Frontal cortex (tissue), 4 donors: ENCODE data around the gene BCORL1. TPM values are rescaled to one million over a fixed set of nuclear protein-coding genes. Genes with fewer than 3 reads are reported as not detected.

ENCODE experiments used
- DNase-seq, 2 donors: peaks; one replicate each; pipeline ENCODE4 v3.0.0; 2012; ENCODE audit warnings: low spot score in 2 of 2
- FAIRE-seq: peaks from 2 replicates; lab custom pipeline; 2012; peaks lifted over from hg19 to GRCh38; lab: Jason Lieb, UNC
- total RNA-seq: library from RNA; depleted of rRNA; stranded (reverse); fragments of >200 nt; gene quantifications from one replicate; pipeline ENCODE4 v1.2.3, GENCODE V29; 2014
- donor health status: control.
- donor health status: control.
- donor health status: control.

BCORL1 gene
- total RNA-seq, 1 donor from 2014 or later, result 2.0 TPM

DNA sequence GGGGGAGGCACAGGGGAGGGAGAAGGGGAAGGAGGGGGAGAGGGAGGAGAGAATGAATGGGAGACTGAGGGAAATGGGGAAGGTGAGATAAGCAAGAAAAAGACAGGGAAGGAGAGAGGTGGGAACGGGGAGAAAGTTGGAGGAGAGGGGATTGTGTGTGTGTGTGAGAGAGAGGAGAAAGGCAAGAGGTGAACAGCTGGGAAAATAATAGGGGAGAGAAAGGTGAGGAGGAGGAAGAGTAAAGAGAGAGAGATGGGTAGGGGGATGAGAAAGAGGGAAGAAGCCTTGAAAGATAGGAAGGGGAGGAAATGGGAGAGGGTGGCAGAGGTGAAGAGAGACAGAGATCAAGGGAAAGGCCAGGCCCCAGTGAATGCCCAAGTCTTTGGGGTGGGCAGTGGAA is 20.1 kb downstream of the BCORL1 start:
- DNase-seq, result no peak
- no peak for FAIRE-seq

DNA sequence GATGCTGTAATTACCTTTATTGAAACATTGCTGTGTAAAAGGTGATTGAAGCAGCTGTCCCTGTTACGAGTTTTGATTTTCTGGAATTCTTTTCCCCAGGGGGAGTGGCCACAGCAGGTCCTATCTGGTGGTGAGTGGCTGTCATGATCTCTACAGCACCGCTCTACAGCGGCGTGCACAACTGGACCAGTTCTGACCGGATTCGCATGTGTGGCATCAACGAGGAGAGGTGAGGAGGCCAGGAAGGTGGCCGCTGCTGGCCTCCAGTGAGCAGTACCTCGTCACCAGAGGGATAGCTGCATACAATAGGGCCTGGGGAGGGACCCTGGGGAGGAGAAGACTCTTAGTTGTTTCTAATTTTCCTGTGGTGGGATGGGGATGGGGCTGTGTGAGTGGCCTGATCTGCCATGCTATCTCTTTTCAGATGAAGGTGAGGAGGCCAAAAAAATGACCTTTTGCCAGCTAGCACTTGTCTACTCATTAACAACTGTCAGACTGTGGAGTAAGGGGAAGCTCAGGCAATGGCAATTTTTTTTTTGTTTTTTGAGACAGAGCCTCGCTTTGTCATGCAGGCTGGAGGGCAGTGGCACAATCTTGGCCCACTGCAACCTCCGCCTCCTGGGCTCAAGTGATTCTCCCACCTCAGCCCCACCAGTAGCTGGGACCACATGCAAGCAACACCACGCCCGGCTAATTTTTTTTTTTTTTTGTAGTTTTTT is 22.8 kb downstream of the BCORL1 start:
- no peak for FAIRE-seq
- no peak for DNase-seq

DNA sequence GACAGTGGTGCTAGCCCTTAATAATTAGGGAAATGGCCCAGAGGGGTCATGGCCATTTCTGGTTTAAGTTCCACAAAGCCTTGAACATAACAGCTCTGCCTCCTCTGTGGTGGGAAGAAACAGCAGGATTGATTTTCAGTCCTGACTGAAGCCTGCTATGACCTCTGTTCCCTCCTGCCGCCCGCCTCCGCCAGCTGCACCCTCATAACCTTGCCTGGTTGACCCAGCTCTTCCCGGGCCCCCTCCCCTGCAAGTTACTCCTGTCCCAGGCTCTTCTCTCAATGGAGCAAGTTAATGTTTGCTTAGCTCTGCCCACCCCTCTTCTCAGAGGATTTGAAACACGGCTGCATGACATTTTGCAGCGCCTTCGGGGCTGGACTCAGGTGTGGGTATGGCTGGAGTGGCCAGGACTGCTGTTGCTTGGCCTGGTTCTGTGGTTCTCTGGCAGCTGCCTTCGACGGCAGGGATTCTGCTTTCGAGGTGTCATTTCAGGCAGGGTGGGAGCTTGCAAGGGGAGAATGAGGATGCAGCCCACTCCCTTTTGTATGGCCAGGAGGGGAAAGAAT is 27.3 kb downstream of the BCORL1 start:
- no peak for DNase-seq
- FAIRE-seq, result no peak

DNA sequence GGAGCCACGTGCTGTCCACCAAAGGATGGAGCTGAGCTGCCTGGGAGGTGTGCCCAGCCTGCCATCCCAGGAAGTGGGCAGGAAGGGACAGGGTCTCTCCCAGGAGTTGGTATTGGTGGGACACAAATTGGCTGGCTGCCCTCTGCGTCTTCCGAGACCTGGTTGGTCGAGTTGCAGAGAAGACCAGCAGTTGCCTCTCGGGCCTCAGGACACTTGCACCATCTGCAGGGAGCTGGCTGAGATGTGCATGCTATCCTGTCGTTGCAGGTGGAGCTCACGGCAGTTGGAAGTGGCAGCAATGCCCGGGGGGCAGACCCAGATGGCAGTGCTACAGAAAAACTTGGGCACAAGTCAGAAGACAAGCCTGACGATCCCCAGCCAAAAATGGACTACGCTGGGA is 30.2 kb downstream of the BCORL1 start:
- no peak for FAIRE-seq

DNA sequence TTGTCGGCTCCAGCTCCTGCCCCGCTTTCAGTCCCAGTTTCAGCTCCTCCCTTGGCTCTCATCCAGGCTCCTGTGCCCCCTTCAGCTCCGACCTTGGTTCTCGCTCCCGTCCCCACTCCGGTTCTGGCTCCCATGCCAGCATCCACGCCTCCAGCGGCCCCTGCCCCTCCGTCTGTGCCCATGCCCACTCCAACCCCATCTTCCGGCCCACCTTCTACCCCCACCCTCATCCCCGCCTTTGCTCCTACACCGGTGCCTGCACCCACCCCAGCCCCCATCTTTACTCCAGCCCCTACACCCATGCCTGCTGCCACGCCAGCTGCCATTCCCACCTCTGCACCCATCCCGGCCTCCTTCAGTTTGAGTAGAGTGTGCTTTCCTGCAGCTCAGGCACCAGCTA is 31.2 kb downstream of the BCORL1 start:
- FAIRE-seq (no peak), DNase-seq (no peak)

More for the DNA sequence above, 30.2 kb downstream of the BCORL1 start:
- no peak for DNase-seq

DNA sequence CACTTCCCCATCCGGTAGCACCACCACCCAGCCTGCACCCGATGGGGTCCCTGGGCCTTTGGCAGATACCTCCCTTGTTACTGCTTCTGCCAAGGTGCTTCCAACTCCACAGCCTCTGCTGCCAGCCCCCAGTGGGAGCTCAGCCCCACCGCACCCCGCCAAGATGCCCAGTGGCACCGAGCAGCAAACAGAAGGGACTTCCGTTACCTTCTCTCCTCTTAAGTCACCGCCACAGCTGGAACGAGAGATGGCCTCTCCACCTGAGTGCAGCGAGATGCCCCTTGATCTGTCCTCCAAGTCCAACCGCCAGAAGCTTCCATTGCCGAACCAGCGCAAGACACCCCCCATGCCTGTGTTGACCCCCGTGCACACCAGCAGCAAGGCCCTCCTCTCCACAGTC is 31.9 kb downstream of the BCORL1 start:
- no peak for FAIRE-seq

DNA sequence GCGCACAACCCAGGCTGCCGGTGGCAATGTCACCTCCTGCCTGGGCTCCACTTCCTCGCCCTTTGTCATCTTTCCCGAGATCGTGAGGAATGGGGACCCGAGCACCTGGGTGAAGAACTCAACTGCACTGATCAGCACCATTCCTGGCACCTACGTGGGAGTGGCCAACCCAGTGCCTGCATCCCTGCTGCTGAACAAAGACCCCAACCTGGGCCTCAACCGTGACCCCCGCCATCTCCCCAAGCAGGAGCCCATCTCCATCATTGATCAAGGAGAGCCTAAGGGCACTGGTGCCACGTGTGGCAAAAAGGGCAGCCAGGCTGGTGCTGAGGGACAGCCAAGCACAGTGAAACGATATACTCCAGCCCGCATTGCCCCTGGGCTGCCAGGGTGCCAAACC is 32.3 kb downstream of the BCORL1 start:
- DNase-seq, result no peak
- no peak for FAIRE-seq

More for the DNA sequence above, 31.9 kb downstream of the BCORL1 start:
- DNase-seq, result no peak

DNA sequence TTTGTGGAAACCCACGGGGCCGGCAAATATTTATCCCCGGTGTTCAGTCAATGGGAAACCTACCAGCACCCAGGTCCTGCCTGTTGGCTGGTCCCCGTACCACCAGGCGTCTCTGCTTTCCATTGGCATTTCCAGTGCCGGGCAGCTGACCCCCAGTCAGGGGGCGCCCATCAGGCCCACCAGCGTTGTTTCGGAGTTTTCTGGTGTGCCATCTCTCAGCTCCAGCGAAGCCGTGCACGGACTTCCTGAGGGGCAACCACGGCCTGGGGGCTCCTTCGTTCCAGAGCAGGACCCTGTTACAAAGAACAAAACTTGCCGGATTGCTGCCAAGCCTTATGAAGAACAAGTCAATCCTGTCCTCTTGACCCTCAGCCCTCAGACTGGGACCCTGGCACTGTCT is 32.7 kb downstream of the BCORL1 start:
- FAIRE-seq, result no peak
- DNase-seq, result no peak

DNA sequence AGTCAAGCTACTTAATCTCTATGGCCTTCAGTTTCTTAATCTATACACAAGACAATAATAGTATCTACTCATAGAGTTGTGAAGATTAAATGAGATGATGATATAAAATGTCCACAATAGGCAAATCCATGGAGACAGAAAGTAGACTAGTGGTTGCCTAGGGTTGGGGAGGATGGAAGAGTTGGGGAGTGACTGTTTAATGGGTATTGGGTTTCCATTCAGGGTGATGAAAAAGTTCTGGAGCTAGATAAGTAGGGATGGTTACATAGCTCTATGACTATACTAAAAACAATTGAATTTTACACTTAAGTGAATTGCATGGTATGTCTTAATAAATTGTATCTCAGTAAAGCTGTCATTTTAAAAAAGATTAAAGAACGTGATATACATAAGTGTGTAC is 35.7 kb downstream of the BCORL1 start:
- no peak for DNase-seq
- FAIRE-seq, result no peak

DNA sequence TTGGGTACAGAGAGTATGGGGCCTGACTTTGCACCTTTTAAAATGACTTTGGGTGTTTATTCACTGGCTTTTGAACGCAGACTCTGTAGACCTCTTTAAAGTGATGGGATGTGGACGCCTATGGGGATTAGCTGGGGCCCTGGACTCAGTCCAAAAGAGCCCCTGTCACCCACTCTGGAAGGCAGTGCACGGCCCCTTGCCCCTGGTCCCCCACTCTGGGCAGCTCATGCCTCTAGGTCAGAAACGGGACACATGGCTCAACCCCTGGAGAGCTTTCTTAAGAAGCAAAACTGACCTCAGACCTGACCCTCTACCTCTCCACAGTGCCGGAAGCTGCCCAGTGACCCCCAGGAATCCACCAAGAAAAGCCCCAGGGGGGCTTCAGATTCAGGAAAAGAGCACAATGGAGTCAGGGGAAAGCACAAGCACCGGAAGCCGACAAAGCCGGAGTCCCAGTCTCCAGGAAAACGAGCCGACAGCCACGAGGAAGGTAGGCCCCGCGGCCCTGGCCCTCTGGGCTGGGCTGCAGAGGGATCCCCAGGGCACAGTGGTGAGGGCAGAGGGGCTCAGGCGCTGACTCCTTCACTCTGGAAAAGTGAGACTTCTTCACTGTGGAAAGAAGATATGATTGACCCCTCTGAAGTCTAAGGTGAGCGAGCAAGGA is 38.4 kb downstream of the BCORL1 start:
- no peak for FAIRE-seq
- DNase-seq, result no peak

DNA sequence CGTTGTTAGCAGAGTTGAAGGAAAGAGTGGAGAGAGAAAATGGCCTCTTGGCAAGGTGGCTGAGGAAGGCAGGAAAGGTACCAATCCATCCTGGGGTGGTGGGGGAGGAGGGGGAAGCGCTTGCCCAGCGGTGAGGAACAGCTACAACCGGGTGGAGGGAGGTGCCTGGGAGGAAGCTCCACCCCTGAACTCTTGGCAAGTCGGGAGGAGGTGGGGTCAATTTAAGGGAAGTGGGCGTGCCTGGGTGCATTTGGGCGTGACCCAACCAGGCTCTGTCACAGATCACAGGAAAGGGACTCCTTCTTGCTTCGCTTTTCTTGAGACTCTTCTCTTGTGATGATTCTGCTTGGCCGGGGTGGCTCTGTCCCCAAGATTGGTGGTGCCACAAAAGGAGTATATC is 41.7 kb downstream of the BCORL1 start:
- DNase-seq, result peak; percentile 15 to 50
- FAIRE-seq, result no peak

DNA sequence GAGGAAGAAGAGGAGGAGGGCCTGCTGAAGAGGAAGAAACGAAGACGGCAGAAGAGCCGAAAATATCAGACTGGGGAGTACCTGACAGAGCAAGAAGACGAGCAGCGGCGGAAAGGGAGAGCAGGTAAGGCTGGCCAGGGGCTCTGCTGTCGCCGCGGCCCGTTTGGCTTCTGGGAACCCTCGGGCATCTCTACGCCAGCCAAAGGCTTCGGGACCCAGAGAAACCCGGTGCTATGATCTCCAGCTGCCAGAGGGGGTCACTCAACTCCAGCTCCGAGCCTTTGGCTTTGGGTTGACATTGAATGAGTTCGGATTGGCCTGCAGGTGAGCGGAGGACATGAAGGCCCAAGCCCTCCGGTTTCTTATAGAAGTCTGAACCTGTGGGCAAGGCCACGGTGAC is 42.8 kb downstream of the BCORL1 start:
- FAIRE-seq, result no peak
- no peak for DNase-seq

DNA sequence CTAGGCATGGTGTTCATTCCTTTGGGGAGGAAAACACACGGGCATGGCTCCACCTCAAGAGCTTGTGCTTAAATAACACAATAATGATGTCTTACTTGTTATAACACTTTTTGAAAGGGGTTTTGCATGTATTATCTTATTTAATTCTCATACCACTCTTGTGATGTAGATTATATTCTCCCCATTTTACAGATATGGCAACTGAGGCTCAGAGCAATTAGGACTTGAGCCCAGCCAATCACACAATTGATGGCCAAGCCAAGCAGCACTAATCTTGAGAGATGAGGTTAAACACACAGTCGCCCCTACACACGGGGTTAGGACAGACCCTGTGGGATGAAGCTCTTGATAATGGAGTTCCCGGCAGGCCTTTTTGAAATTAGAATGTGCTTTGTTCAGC is 45.1 kb downstream of the BCORL1 start:
- DNase-seq (no peak), FAIRE-seq (no peak)

DNA sequence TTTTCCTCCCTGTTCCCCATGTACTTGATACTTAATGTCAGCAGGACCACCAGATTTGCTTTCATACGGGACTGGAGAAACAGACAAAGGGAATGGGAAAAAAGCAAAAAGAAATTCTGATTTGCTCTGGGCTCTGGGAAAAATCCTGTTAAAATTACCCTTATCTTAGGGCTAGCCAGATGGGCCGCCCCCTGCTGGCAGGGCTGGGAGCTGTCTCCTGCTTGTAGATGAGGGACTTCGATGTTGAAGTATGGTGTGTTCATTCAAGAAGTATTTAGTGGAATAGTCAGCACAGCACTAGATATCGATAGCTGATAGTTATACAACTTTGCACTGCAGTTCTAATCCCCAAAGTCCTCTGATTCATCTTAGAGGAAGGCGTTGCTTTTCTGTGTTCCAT is 45.8 kb downstream of the BCORL1 start:
- DNase-seq, result no peak
- FAIRE-seq, result no peak

DNA sequence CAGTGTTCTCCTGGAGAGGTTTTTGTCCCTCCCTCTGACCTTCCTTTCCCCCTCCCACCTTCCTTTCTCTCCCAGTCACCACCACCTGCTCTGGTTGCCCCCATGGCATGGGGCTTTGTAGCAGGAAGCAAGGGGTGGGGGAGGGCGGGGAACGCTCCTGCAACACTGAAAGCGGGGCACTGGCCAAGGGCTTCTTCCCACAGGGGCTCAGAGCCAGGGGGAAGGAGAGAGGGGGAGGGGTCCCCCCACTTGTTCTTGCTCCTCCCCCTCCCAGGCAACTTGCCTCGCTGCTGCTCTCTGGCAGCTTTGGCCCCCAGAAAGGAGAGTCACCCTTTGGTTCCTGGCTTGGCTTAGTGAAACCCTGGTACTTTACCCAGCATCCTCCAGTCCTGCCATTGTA is 48.4 kb downstream of the BCORL1 start:
- FAIRE-seq, result no peak
- DNase-seq, result no peak

DNA sequence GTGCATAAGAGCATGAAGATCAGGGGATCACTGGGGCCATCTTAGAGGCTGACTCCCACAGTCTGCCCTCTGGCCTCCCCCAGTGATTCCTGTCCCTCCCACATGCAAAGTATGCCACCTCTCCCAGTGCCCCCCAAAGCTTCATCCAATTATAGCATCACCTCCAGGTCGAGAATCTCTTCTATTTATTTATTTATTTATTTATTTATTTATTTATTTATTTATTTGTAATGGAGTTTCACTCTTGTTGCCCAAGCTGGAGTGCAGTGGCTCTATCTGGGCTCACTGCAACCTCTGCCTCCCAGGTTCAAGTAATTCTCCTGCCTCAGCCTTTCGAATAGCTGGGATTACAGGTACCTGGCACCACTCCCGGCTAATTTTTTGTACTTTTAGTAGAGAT is 50.1 kb downstream of the BCORL1 start:
- no peak for FAIRE-seq
- no peak for DNase-seq

DNA sequence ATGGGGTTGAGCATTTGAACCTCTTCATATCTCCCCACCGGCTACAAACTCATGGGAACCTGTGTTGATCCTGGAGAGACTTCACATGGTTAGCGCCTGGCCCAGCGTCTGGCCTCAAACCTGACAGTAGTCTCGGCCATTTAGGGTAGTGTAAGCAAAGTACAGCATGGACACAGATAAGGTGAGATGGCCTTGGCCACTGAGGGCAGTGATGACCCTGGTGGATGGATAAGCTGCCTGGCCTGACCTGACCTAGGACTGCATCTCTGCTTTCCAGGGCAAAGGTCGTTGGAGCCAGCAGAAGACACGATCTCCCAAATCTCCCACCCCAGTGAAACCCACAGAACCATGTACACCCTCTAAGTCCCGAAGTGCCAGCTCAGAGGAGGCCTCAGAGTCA is 51.7 kb downstream of the BCORL1 start:
- DNase-seq, result no peak
- no peak for FAIRE-seq

DNA sequence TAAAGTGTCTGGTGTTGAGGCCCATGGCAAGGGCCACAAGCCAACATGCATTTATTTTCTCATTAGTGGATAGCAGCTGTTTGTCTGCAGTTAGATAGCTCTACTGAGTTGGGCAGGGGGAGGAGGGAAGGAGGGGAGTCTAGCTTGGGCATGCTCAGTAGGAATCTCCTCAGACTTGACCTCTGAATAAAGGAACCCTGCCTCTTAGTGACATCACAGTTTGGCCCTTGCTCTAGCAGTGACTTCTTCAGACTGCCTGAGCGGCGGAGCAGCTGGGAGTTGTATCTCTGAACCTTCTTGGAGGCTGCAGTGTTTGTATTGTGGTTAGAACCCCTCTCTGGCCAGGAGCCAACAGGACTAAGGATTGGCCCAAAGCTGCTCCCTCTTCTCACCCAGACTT is 57.4 kb downstream of the BCORL1 start:
- no peak for FAIRE-seq
- DNase-seq, result no peak

DNA sequence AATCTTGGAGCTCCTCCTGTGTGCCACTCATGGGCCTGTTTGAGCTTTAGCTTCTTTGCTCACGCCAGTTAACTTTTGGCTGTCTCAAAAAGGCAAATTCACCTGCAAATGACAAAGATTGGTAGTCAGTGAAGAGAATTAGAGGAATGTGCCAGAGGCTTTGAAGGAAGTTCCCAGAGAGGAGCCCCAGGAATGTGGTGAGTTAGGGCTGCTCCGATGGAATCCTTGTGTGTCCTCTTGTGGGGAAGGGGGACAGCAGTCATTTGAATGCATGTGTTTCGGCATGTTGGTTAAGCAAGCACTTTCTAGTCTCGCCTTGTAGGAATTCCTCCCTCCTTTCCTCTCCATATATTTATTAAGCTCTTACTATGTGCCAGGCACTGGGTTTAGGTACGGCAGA is 65.0 kb downstream of the BCORL1 start:
- FAIRE-seq (no peak), DNase-seq (no peak)

DNA sequence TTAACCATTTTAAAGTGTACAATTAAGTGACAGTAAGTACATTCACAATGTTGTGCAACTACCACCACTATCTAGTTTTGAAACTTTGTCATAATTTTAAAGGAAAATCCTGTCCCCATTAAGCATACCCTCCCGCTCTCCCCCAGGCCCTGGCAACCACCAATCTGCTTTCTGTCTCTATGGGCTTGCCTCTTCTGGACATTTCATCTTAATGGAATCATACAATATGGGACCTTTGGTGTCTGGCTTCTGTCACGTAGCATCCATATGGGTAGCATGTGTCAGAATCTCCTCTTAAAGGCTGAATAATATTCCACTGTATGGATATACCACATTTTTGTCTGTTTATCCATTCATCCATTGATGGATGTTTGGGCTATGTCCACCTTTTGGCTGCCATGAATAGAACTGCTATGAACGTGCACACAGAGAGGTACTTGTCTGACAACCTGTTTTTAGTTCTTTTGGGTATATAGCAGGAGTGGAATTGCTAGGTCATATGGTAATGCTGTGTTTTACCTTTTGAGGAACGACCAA is 66.3 kb downstream of the BCORL1 start:
- FAIRE-seq, result no peak
- no peak for DNase-seq

DNA sequence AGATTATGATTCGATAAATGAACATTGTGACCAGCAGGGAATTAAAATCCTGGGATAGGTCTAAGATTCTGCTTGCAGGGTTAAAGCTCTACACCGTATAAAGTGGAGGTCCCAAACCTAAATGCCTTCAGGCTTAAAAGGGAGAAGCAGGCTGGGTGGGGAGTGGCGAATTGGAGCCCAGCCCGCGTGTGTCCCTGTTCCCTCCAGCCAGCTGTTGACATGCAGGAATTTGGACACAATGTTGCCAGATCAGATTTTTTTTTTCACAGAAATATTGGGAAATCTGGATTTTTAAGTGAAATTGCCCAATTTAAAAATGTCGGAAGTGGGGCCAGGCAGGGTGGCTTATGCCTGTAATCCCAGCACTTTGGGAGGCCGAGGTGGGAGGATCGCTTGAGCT is 67.4 kb downstream of the BCORL1 start:
- FAIRE-seq (no peak), DNase-seq (no peak)
